Naive thymus-derived CD4-positive, alpha-beta T cell (primary cell): ENCODE results near the gene NAIF1. TPM values are rescaled to one million over a fixed set of nuclear protein-coding genes. Genes with fewer than 3 reads are reported as not detected.
A peak's percentile ranks its signal among the peaks of the same experiment; 100 is the strongest.

Experiments used
- ATAC-seq: fragments of 150-1000 bp; cut with Tn5 transposase; 2 replicates; pipeline ENCODE4 v1.10.0; 2021; ENCODE audit warnings: mild to moderate bottlenecking, moderate library complexity
- CTCF ChIA-PET: fragments of 350-600 bp; sonication (Branson Sonifier 250); formaldehyde crosslinking; loops from one replicate; lab custom pipeline; 2021; ENCODE audit warnings: antibody characterized with exemption; lab: Charles Lee
- POLR2A ChIA-PET: fragments of 350-600 bp; sonication (Branson Sonifier 250); formaldehyde crosslinking; loops from one replicate; lab custom pipeline; 2021; ENCODE audit warnings: antibody characterized with exemption, inconsistent platforms; lab: Charles Lee
- DNase-seq, 9 donors: peaks; one replicate each; pipeline versions ENCODE4 v3.0.0 to v3.0.0-alpha.2; 2020 to 2022; ENCODE audit warnings: mixed read lengths in 1 of 9
- H3K27ac ChIP-seq: one replicate; pipeline ENCODE4 v1.7.0; 2013; ENCODE audit warnings: mild to moderate bottlenecking, low read depth, low read length, moderate library complexity
- H3K27me3 ChIP-seq, 2 donors: one replicate each; pipeline ENCODE4 v1.7.0; 2013; ENCODE audit warnings: low read length in 2 of 2, mild to moderate bottlenecking in 2 of 2, moderate library complexity in 2 of 2; ENCODE audit not compliant: control insufficient read depth in 2 of 2, insufficient read depth in 2 of 2
- H3K36me3 ChIP-seq, 3 experiments: 1 replicate in 2 of 3; 2 replicates in 1 of 3; pipeline ENCODE4 v1.7.0; 2013; ENCODE audit warnings: low read length in 3 of 3, mild to moderate bottlenecking in 3 of 3, moderate library complexity in 1 of 3; ENCODE audit not compliant: insufficient read depth in 3 of 3, control insufficient read depth in 2 of 3
- H3K4me1 ChIP-seq, 2 donors: one replicate each; pipeline ENCODE4 v1.7.0; 2013; ENCODE audit warnings: low read length in 2 of 2, mild to moderate bottlenecking in 2 of 2, moderate library complexity in 1 of 2; ENCODE audit not compliant: control insufficient read depth in 2 of 2, insufficient read depth in 2 of 2
- H3K4me3 ChIP-seq: 2 replicates; pipeline ENCODE4 v1.7.0; 2013; ENCODE audit warnings: mild to moderate bottlenecking, low read length
- H3K9me3 ChIP-seq, 3 experiments: 1 replicate in 2 of 3; 2 replicates in 1 of 3; pipeline ENCODE4 v1.7.0; 2013; ENCODE audit warnings: low read length in 3 of 3; ENCODE audit not compliant: control insufficient read depth in 2 of 3
- H3K27ac Mint-ChIP-seq, 9 donors: one replicate each; pipeline ENCODE4 v1.8.0; 2020 to 2022; ENCODE audit warnings: mixed read lengths in 9 of 9, mild to moderate bottlenecking in 8 of 9, moderate library complexity in 5 of 9, inconsistent platforms in 2 of 9
- H3K27me3 Mint-ChIP-seq, 5 donors: one replicate each; pipeline ENCODE4 v1.8.0; 2021 to 2022; ENCODE audit warnings: mixed read lengths in 5 of 5, mild to moderate bottlenecking in 1 of 5
- H3K36me3 Mint-ChIP-seq, 5 donors: one replicate each; pipeline ENCODE4 v1.8.0; 2020 to 2022; ENCODE audit warnings: mixed read lengths in 5 of 5, mild to moderate bottlenecking in 3 of 5, inconsistent platforms in 1 of 5
- H3K4me1 Mint-ChIP-seq, 7 donors: one replicate each; pipeline ENCODE4 v1.8.0; 2020 to 2022; ENCODE audit warnings: mixed read lengths in 7 of 7, mild to moderate bottlenecking in 3 of 7, inconsistent platforms in 1 of 7
- H3K4me3 Mint-ChIP-seq, 10 donors: one replicate each; pipeline ENCODE4 v1.8.0; 2020 to 2022; ENCODE audit warnings: mild to moderate bottlenecking in 10 of 10, mixed read lengths in 10 of 10, moderate library complexity in 6 of 10, inconsistent platforms in 2 of 10
- H3K9me3 Mint-ChIP-seq, 11 donors: one replicate each; pipeline ENCODE4 v1.8.0; 2020 to 2022; ENCODE audit warnings: mixed read lengths in 11 of 11, mild to moderate bottlenecking in 4 of 11, inconsistent platforms in 1 of 11, moderate library complexity in 1 of 11
- intact Hi-C, 2 donors: fragments of 100-400 bp; cut with micrococcal nuclease; formaldehyde crosslinking; loops; one replicate each; pipeline ENCODE4 v1.15.1; 2023
- polyA plus RNA-seq, 2 donors: library from polyadenylated mRNA; unstranded; fragments of 300-500 nt; fragmentation: Illumina TruSeq; gene quantifications; one replicate each; pipeline ENCODE4 v1.2.3, GENCODE V29; 2021
- total RNA-seq, 6 experiments: library from RNA in 5 of 6; stranded (reverse) in 5 of 6; gene quantifications; 1 replicate in 5 of 6; 2 replicates in 1 of 6; pipeline ENCODE4 v1.2.3 and lab custom pipeline; 2021 to 2026

Gene NAIF1
- total and polyA plus RNA-seq, 7 experiments from 2014 or later, result 8.6 to 14.8 (median 11.8) TPM

- POLR2A ChIA-PET, result interaction anchor here (1.0 to 1.4 kb wide), 4 partner anchors 9 to 121 kb away, joined by 3 to 4 read pairs (median 3); no protein-coding TSS in a partner anchor
- H3K36me3 ChIP-seq, result peaks cover 5 to 62% (median 30%) of the 10 kb centered on the region in 3 experiments
- Mint-ChIP-seq H3K9me3 (no peaks in the 10 kb centered on the region), H3K27me3 (no peaks in the 10 kb centered on the region), H3K4me3 (peak overlapping the region in 6 of 10 donors; percentile 24 to 56 (median 36)), H3K27ac (peak overlapping the region; percentile 25 to 89 (median 73)), H3K4me1 (peaks cover 37 to 74% (median 52%) of the 10 kb centered on the region in 7 donors), H3K36me3 (peaks cover 10 to 38% (median 11%) of the 10 kb centered on the region in 5 donors)
- H3K9me3 ChIP-seq, result no peaks in the 10 kb centered on the region
- CTCF ChIA-PET, result interaction anchor here (0.6 to 2.1 kb wide), 9 partner anchors 10 to 68 kb away, joined by 3 to 10 read pairs (median 3); no protein-coding TSS in a partner anchor
- no peaks in the 10 kb centered on the region for H3K27me3 ChIP-seq
- intact Hi-C loops, result loop anchor here in 1 of 2 donors (1.0 to 2.0 kb wide), 4 partner anchors 10 to 160 kb away; partner anchors contain the start of gene SLC25A25
- H3K27ac ChIP-seq, result peak overlapping the region; percentile 3
- peak in 1 of 9 donors; percentile 19 for DNase-seq
- ATAC-seq, result peak; percentile 13
- no peak overlapping the region for H3K4me3 ChIP-seq
- H3K4me1 ChIP-seq, result peaks cover 6 to 45% of the 10 kb centered on the region in 2 donors
Observed at GRCh38 chr9:128102861-128103588, 35.9 kb upstream of the NAIF1 start.

- Mint-ChIP-seq H3K27ac (peak overlapping the region in 5 of 9 donors; percentile 24 to 69 (median 33)), H3K36me3 (peaks cover 6 to 34% (median 11%) of the 10 kb centered on the region in 5 donors), H3K4me3 (no peak overlapping the region), H3K27me3 (no peaks in the 10 kb centered on the region), H3K4me1 (peaks cover 36 to 78% (median 55%) of the 10 kb centered on the region in 7 donors), H3K9me3 (no peaks in the 10 kb centered on the region)
- POLR2A ChIA-PET, result interaction anchor here (1.4 kb wide), 1 partner anchor 121 kb away, joined by 3 read pairs; no protein-coding TSS in a partner anchor
- DNase-seq, result no peak
- Histone ChIP-seq H3K4me1 (peaks cover 13 to 51% of the 10 kb centered on the region in 2 donors), H3K9me3 (no peaks in the 10 kb centered on the region), H3K27me3 (no peaks in the 10 kb centered on the region), H3K4me3 (no peak overlapping the region), H3K36me3 (peaks cover 5 to 53% (median 22%) of the 10 kb centered on the region in 3 experiments), H3K27ac (no peak overlapping the region)
- ATAC-seq, result no peak
- intact Hi-C loops, result loop anchor here in 1 of 2 donors (2.0 kb wide), 1 partner anchor 17 kb away; no protein-coding TSS in a partner anchor
- CTCF ChIA-PET, result interaction anchor here (1.2 to 2.1 kb wide), 4 partner anchors 10 to 68 kb away, joined by 3 to 10 read pairs (median 4); no protein-coding TSS in a partner anchor
Observed at GRCh38 chr9:128102196-128102595, 35.1 kb upstream of the NAIF1 start.

DNA sequence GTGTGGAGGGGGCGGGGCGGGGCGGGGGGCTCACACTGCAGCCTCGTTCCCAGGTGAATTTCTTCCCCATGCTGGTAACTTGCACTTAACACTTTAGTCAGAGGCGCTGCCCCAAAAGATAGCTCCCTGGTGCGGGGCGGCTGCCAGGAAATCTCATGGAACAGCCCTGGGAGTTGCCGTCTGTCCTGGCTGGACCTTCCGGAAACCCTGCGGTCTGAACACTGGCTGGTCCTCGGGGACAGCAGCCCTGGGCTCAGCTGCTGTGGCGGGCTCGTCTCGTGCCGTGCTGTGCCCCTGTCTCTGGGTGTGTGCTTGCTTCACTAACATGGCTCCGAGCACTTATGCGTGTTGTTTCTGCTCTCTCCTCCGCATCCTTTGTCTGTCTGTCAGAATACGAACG is 34.6 kb upstream of the NAIF1 start:
- ChIA-PET POLR2A (interaction anchor here (1.4 kb wide), 1 partner anchor 120 kb away, joined by 3 read pairs; no protein-coding TSS in a partner anchor), CTCF (interaction anchor here (2.1 kb wide), 1 partner anchor 9 kb away, joined by 10 read pairs; no protein-coding TSS in a partner anchor)
- Histone ChIP-seq H3K4me1 (peaks cover 13 to 47% of the 10 kb centered on the region in 2 donors), H3K36me3 (peaks cover 5 to 51% (median 17%) of the 10 kb centered on the region in 3 experiments), H3K27ac (no peak overlapping the region), H3K4me3 (no peak overlapping the region), H3K9me3 (no peaks in the 10 kb centered on the region), H3K27me3 (no peaks in the 10 kb centered on the region)
- no peaks in the 10 kb centered on the region for H3K9me3 Mint-ChIP-seq
- ATAC-seq (no peak), DNase-seq (no peak)
- H3K4me3 Mint-ChIP-seq, result peak overlapping the region in 1 of 10 donors; percentile 10
- peaks cover 36 to 79% (median 60%) of the 10 kb centered on the region in 7 donors for H3K4me1 Mint-ChIP-seq
- H3K27me3 Mint-ChIP-seq, result no peaks in the 10 kb centered on the region
- peak overlapping the region in 6 of 9 donors; percentile 13 to 67 (median 43) for H3K27ac Mint-ChIP-seq
- peaks cover 6 to 33% (median 11%) of the 10 kb centered on the region in 5 donors for H3K36me3 Mint-ChIP-seq
- intact Hi-C loops, result loop anchor here in 1 of 2 donors (2.0 kb wide), 1 partner anchor 17 kb away; no protein-coding TSS in a partner anchor

GRCh38 chr9:128101231-128101661 is 34.1 kb upstream of the NAIF1 start:
- H3K9me3 ChIP-seq, result no peaks in the 10 kb centered on the region
- Mint-ChIP-seq H3K36me3 (peaks cover 6 to 29% (median 8%) of the 10 kb centered on the region in 5 donors), H3K27me3 (no peaks in the 10 kb centered on the region), H3K9me3 (no peaks in the 10 kb centered on the region), H3K4me1 (peaks cover 36 to 79% (median 59%) of the 10 kb centered on the region in 7 donors), H3K27ac (peak overlapping the region in 2 of 9 donors; percentile 28 to 68), H3K4me3 (no peak overlapping the region)
- peaks cover 5 to 47% (median 13%) of the 10 kb centered on the region in 3 experiments for H3K36me3 ChIP-seq
- ATAC-seq (no peak), DNase-seq (no peak)
- POLR2A ChIA-PET, result interaction anchor here (0.9 to 1.4 kb wide), 2 partner anchors 120 to 121 kb away, joined by 3 read pairs; no protein-coding TSS in a partner anchor
- no peak overlapping the region for H3K27ac ChIP-seq
- intact Hi-C loops, result no loop called here
- no peaks in the 10 kb centered on the region for H3K27me3 ChIP-seq
- H3K4me1 ChIP-seq, result peaks cover 13 to 43% of the 10 kb centered on the region in 2 donors
- CTCF ChIA-PET, result interaction anchor here (1.5 kb wide), 1 partner anchor 10 kb away, joined by 3 read pairs; no protein-coding TSS in a partner anchor
- H3K4me3 ChIP-seq, result no peak overlapping the region

DNA sequence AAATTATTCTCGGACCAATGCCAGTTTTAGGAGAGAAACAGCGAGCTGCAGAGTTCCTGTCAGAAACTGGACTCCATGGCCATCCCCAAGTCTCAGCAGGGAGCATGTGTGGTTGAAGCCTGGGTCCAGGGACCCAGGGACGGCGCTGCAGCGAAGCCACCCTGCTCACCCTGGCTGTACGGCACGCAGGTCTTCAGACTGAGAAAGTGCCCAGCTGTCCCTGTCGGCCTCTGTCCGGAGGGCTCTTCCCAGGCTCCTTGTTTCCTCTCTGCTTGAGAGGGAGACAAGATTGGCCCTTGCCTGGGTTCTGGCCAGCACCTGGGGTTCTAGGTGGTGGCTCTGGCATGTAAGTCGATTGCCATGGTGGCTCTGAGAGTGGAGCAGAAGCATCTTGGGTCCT is 33.5 kb upstream of the NAIF1 start:
- POLR2A ChIA-PET, result interaction anchor here (0.7 to 0.9 kb wide), 2 partner anchors 16 to 121 kb away, joined by 3 to 4 read pairs; no protein-coding TSS in a partner anchor
- H3K36me3 Mint-ChIP-seq, result peaks cover 6 to 29% (median 8%) of the 10 kb centered on the region in 5 donors
- ATAC-seq (no peak), DNase-seq (no peak)
- Histone ChIP-seq H3K27me3 (no peaks in the 10 kb centered on the region), H3K9me3 (no peaks in the 10 kb centered on the region), H3K4me3 (no peak overlapping the region), H3K36me3 (peaks cover 5 to 40% (median 8%) of the 10 kb centered on the region in 3 experiments), H3K4me1 (peaks cover 13 to 39% of the 10 kb centered on the region in 2 donors), H3K27ac (no peak overlapping the region)
- peak overlapping the region in 1 of 9 donors; percentile 68 for H3K27ac Mint-ChIP-seq
- intact Hi-C loops, result no loop called here
- CTCF ChIA-PET, result interaction anchor here (0.8 to 1.5 kb wide), 3 partner anchors 9 to 65 kb away, joined by 3 read pairs; no protein-coding TSS in a partner anchor
- no peaks in the 10 kb centered on the region for H3K27me3 Mint-ChIP-seq
- no peaks in the 10 kb centered on the region for H3K9me3 Mint-ChIP-seq
- peaks cover 36 to 76% (median 59%) of the 10 kb centered on the region in 7 donors for H3K4me1 Mint-ChIP-seq
- H3K4me3 Mint-ChIP-seq, result peak overlapping the region in 2 of 10 donors; percentile 39 to 68
